HepG2 (cell line): ENCODE measurements around the gene KIF26B. TPM values are rescaled to one million over a fixed set of nuclear protein-coding genes. Genes with fewer than 3 reads are reported as not detected.

Experiments used
- ATAC-seq: fragments of 200-7000 bp; cut with Tn5 transposase; 3 replicates; pipeline ENCODE4 v1.9.1; 2020; ENCODE audit warnings: mild to moderate bottlenecking, moderate library complexity
- BruUV-seq: library from RNA; stranded (reverse); fragments of 400-500 nt; replicated peaks from 2 replicates; lab custom pipeline; 2021; lab: Mats Ljungman, UMichigan
- CTCF ChIA-PET: fragments of 300-600 bp; formaldehyde crosslinking; extraction: SDS; loops from one replicate; lab custom pipeline; 2021; ENCODE audit warnings: low total read pairs, inconsistent platforms, low intra/inter-chr PET ratio; lab: Yijun Ruan, JAX
- POLR2A ChIA-PET: fragments of 350-600 bp; sonication (Branson Sonifier 250); formaldehyde crosslinking; loops from one replicate; lab custom pipeline; 2020; ENCODE audit warnings: antibody characterized with exemption, inconsistent platforms; lab: Yijun Ruan, JAX
- DNase-seq: peaks from one replicate; pipeline ENCODE4 v3.0.0-alpha.2; 2015; ENCODE audit warnings: low spot score
- FAIRE-seq: peaks from 3 replicates; lab custom pipeline; 2011; peaks lifted over from hg19 to GRCh38; lab: Jason Lieb, UNC
- H2AFZ ChIP-seq: one replicate; pipeline ENCODE4 v1.6.1; 2011; ENCODE audit warnings: low read length, inconsistent platforms
- H3K27ac ChIP-seq: fragments of 300-600 bp; 3 replicates; pipeline ENCODE4 v1.8.0; 2011; ENCODE audit warnings: mixed run types, mild to moderate bottlenecking, mixed read lengths, low read length, inconsistent platforms; ENCODE audit not compliant: insufficient read depth; ENCODE audit errors: extremely low read length
- H3K27me3 ChIP-seq, 2 experiments: fragments of 200-600 bp in 1 of 2; 2 replicates in 1 of 2; 3 replicates in 1 of 2; pipeline versions ENCODE4 v1.6.0 to v1.8.0; 2011; ENCODE audit warnings: low read length in 2 of 2, mild to moderate bottlenecking in 2 of 2, moderate library complexity in 2 of 2, inconsistent platforms in 1 of 2; ENCODE audit not compliant: insufficient read depth in 2 of 2, control insufficient read depth in 1 of 2
- H3K36me3 ChIP-seq, 2 experiments: fragments of 200-600 bp in 1 of 2; replicated peaks in 1 of 2; 2 replicates in 1 of 2; 3 replicates in 1 of 2; pipeline versions ENCODE4 v1.5.1 to v1.8.0; 2011; ENCODE audit warnings: low read length in 2 of 2, inconsistent platforms in 1 of 2; ENCODE audit not compliant: insufficient read depth in 2 of 2, control insufficient read depth in 1 of 2
- H3K4me1 ChIP-seq: 2 replicates; pipeline ENCODE4 v1.5.1; 2012; ENCODE audit warnings: low read length, inconsistent platforms; ENCODE audit not compliant: insufficient read depth
- H3K4me2 ChIP-seq: 2 replicates; pipeline ENCODE4 v1.6.0; 2011; ENCODE audit warnings: low read depth, low read length, inconsistent platforms
- H3K4me3 ChIP-seq, 3 experiments: fragments of 200-600 bp in 1 of 3; sonication (generic), shearing (Covaris generic) in 1 of 3; replicated peaks in 1 of 3; 2 replicates each; pipeline ENCODE4 v1.5.1; 2011 to 2016; ENCODE audit warnings: low read length in 3 of 3, inconsistent platforms in 2 of 3, low read depth in 2 of 3, mild to moderate bottlenecking in 2 of 3, control low read depth in 1 of 3, mixed read lengths in 1 of 3; ENCODE audit not compliant: insufficient read depth in 1 of 3
- H3K79me2 ChIP-seq: one replicate; pipeline ENCODE4 v1.6.1; 2011; ENCODE audit warnings: low read length, inconsistent platforms; ENCODE audit not compliant: insufficient read depth
- H3K9ac ChIP-seq: 2 replicates; pipeline ENCODE4 v1.6.0; 2011; ENCODE audit warnings: mild to moderate bottlenecking, low read depth, low read length, inconsistent platforms; ENCODE audit not compliant: insufficient read depth
- H3K9me3 ChIP-seq: 2 replicates; pipeline ENCODE4 v1.5.1; 2012; ENCODE audit warnings: mild to moderate bottlenecking, low read length
- H4K20me1 ChIP-seq: 2 replicates; pipeline ENCODE4 v1.6.0; 2011; ENCODE audit warnings: inconsistent platforms, mild to moderate bottlenecking, low read length, moderate library complexity; ENCODE audit not compliant: insufficient read depth
- ARHGAP35 ChIP-seq: sonication (generic); formaldehyde crosslinking; IDR thresholded peaks from 2 replicates; pipeline ENCODE4 v1.9.0; 2022; ENCODE audit warnings: mild to moderate bottlenecking, inconsistent platforms, moderate library complexity, missing genetic modification reagents, borderline replicate concordance
- MTERF4 ChIP-seq: sonication (generic); formaldehyde crosslinking; IDR thresholded peaks from 2 replicates; pipeline ENCODE4 v1.8.0; 2023; ENCODE audit warnings: mild to moderate bottlenecking, missing genetic modification reagents
- NCOA5 ChIP-seq: sonication (generic); formaldehyde crosslinking; IDR thresholded peaks from 2 replicates; pipeline ENCODE4 v1.4.0; 2020; ENCODE audit warnings: missing genetic modification reagents
- SIN3B ChIP-seq: fragments of 150-350 bp; IDR thresholded peaks from 2 replicates; pipeline ENCODE4 v1.6.1; 2014; ENCODE audit warnings: low read length
- TCF7 ChIP-seq: sonication (generic); IDR thresholded peaks from 2 replicates; pipeline ENCODE4 v1.6.1; 2016; ENCODE audit warnings: antibody characterized with exemption, low read depth
- U2AF1 ChIP-seq: fragments of 200-400 bp; formaldehyde crosslinking; optimal IDR thresholded peaks from 2 replicates; pipeline ENCODE3; 2017; ENCODE audit warnings: mild to moderate bottlenecking, low read depth, low read length
- YY1 ChIP-seq: IDR thresholded peaks from 2 replicates; pipeline ENCODE4 v1.6.1; 2011; ENCODE audit warnings: low read length, low read depth, moderate library complexity, mild to moderate bottlenecking; ENCODE audit not compliant: insufficient read depth, insufficient replicate concordance
- ZNF160 ChIP-seq: sonication (generic); formaldehyde crosslinking; IDR thresholded peaks from 2 replicates; pipeline ENCODE4 v1.8.0; 2022; ENCODE audit warnings: mild to moderate bottlenecking, inconsistent platforms, missing genetic modification reagents
- ZNF850 ChIP-seq: sonication (generic); formaldehyde crosslinking; conservative IDR thresholded peaks from 2 replicates; pipeline ENCODE4 v1.9.0; 2021; ENCODE audit warnings: mild to moderate bottlenecking, missing genetic modification reagents
- ZNF891 ChIP-seq: sonication (generic); formaldehyde crosslinking; IDR thresholded peaks from 2 replicates; pipeline ENCODE4 v1.5.0; 2020; ENCODE audit warnings: mild to moderate bottlenecking, missing genetic modification reagents
- WGBS: methylation state at CpG from one replicate; pipeline ENCODE4 v1.1.6; 2017; ENCODE audit warnings: low lambda C conversion rate; 5-methylcytosine and 5-hydroxymethylcytosine counted together
- in situ Hi-C: cut with HindIII; loops from 2 replicates; pipeline ENCODE4 v1.10.0; 2017; ENCODE audit warnings: low pct_unique_long_range_greater_than_20kb; ENCODE audit not compliant: extremely low pct_ligation_motif_present
- intact Hi-C: fragments of 100-400 bp; cut with micrococcal nuclease; formaldehyde crosslinking; loops from one replicate; pipeline ENCODE4 v1.10.0; 2022; ENCODE audit not compliant: unreplicated experiment
- polyA plus RNA-seq, 8 experiments: library from polyadenylated mRNA; depleted of rRNA in 3 of 8; stranded (reverse) in 7 of 8; unstranded in 1 of 8; fragments of >200 nt; fragmentation: Illumina TruSeq in 4 of 8; extraction: Trizol in 4 of 8; gene quantifications; 2 replicates each; pipeline versions ENCODE4 v1.2.1 to v1.2.3, GENCODE V29; 2011 to 2016; ENCODE audit warnings: low read depth in 4 of 8, missing spikeins in 1 of 8, mixed read lengths in 1 of 8; ENCODE audit not compliant: insufficient read depth in 1 of 8
- total RNA-seq, 5 experiments: library from RNA; depleted of rRNA; stranded (reverse); fragments of >200 nt; fragmentation: Illumina TruSeq; extraction: Trizol; gene quantifications; 2 replicates each; pipeline ENCODE4 v1.2.3, GENCODE V29; 2016; ENCODE audit warnings: low read depth in 1 of 5

KIF26B gene
- total and polyA plus RNA-seq, 2 of the 13 experiments (the other 11 are each of a cell fraction or from before 2014, with no cell fraction given), result 0.08 to 0.09 TPM

- no peaks in the 10 kb centered on the region for H3K36me3 ChIP-seq
- ChIA-PET CTCF (interaction anchor here (0.7 kb wide), 1 partner anchor 547 kb away, joined by 3 read pairs; no protein-coding TSS in a partner anchor), POLR2A (no interaction called here)
- no peak for TF ChIP-seq ZNF850 (CRISPR knock-in tag)
- no peak for TF ChIP-seq ARHGAP35
- TF ChIP-seq YY1, result no peak
- no peak for TF ChIP-seq NCOA5 (CRISPR knock-in tag)
- no peak for TF ChIP-seq ZNF891
- TF ChIP-seq U2AF1, result no peak
- TF ChIP-seq TCF7, result no peak
- TF ChIP-seq SIN3B, result no peak
- TF ChIP-seq MTERF4 (CRISPR knock-in tag), result no peak
- no peak for TF ChIP-seq ZNF160 (CRISPR knock-in tag)
- in situ Hi-C loops (no loop called here), intact Hi-C loops (no loop called here)
- H4K20me1 ChIP-seq, result no peaks in the 10 kb centered on the region
- no peak overlapping the region for H3K4me2 ChIP-seq
- no TSS peak for BruUV-seq
- H3K4me3 ChIP-seq, result no peak overlapping the region
- H3K27ac ChIP-seq, result no peak overlapping the region
- H3K9me3 ChIP-seq, result no peaks in the 10 kb centered on the region
- H3K9ac ChIP-seq, result no peak overlapping the region
- no peaks in the 10 kb centered on the region for H3K79me2 ChIP-seq
- DNase-seq, result no peak
- no peaks in the 10 kb centered on the region for H3K27me3 ChIP-seq
- H3K4me1 ChIP-seq, result peaks cover 46% of the 10 kb centered on the region
- 85% methylated on average over 3 of the region's 3 CpGs for WGBS
- ATAC-seq, result no peak
- H2AFZ ChIP-seq, result no peak overlapping the region
- FAIRE-seq, result no peak
These were observed 304.8 kb downstream of the KIF26B start for GRCh38 chr1:245459621-245460020.
